Measurements from ENCODE around the gene COL6A3.

COL6A3 gene, protein sequence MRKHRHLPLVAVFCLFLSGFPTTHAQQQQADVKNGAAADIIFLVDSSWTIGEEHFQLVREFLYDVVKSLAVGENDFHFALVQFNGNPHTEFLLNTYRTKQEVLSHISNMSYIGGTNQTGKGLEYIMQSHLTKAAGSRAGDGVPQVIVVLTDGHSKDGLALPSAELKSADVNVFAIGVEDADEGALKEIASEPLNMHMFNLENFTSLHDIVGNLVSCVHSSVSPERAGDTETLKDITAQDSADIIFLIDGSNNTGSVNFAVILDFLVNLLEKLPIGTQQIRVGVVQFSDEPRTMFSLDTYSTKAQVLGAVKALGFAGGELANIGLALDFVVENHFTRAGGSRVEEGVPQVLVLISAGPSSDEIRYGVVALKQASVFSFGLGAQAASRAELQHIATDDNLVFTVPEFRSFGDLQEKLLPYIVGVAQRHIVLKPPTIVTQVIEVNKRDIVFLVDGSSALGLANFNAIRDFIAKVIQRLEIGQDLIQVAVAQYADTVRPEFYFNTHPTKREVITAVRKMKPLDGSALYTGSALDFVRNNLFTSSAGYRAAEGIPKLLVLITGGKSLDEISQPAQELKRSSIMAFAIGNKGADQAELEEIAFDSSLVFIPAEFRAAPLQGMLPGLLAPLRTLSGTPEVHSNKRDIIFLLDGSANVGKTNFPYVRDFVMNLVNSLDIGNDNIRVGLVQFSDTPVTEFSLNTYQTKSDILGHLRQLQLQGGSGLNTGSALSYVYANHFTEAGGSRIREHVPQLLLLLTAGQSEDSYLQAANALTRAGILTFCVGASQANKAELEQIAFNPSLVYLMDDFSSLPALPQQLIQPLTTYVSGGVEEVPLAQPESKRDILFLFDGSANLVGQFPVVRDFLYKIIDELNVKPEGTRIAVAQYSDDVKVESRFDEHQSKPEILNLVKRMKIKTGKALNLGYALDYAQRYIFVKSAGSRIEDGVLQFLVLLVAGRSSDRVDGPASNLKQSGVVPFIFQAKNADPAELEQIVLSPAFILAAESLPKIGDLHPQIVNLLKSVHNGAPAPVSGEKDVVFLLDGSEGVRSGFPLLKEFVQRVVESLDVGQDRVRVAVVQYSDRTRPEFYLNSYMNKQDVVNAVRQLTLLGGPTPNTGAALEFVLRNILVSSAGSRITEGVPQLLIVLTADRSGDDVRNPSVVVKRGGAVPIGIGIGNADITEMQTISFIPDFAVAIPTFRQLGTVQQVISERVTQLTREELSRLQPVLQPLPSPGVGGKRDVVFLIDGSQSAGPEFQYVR (N-terminal part only)

GRCh38 chr2:237413777-237414661 lies at the start of gene COL6A3:
Gene COL6A3 (minus strand): TSS chr2:237414164. CDS start chr2:237396817, 17,347 bp downstream.
- no peak for DNase-seq

DNA sequence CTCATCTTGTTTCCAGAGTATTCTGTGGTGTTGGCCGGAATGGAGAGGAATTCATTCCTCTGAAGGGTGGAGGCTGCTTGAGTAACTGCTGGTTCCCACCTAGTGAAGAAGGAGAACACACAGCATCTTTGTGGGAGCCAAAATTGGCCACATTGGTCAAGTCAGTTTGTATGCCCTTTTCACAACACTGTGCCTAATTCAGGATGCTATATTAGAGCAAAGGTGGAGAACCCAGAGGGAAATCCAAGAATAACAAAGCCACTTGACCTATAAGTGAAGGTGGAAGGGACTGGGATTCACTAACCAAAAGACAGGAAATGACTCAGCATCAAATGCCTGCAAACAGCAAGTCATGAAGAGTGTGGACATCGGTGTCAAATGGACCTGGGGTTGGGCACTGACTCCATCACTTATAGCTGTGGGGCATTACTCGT lies 45.8 kb upstream of the COL6A3 start:
- no peak for DNase-seq

DNA sequence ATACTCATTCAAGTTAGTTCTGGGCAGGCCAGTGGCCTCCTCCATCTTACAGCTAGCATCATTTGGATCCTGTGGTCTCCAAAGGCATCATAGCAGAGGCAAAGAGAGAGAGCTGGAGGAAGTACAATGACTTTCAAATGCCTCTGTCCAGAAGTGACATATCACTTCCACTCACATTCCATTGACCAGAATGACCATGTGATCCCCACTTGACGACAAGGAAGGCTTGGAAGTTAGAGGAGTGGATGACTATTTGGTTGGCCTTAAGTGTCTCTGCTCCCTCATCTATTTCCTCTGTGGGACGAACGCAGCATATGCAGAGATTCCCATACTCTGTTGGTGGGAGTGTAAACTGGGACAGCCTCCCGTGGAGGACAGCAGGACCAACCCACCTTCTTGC lies 45.3 kb upstream of the COL6A3 start:
- no peak for DNase-seq

DNA sequence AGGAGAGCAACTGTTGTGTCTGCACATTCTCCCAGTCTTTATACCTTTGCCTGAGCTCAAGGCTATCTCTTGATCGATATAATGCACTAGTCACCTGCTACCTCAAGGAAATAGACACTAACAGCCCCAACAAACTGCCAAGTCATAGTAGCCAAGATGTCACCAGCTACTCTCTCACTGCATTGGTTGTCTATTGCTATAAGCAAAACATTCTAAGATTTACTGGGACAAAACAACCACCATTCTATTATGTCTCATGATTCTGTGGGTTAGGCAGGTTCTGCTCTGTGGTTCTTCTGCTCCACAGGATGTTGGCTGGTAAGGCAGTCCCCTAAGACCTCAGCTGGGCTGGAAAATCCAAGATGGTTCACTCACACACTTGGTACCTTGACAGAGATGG lies 44.6 kb upstream of the COL6A3 start:
- DNase-seq, result no peak

DNA sequence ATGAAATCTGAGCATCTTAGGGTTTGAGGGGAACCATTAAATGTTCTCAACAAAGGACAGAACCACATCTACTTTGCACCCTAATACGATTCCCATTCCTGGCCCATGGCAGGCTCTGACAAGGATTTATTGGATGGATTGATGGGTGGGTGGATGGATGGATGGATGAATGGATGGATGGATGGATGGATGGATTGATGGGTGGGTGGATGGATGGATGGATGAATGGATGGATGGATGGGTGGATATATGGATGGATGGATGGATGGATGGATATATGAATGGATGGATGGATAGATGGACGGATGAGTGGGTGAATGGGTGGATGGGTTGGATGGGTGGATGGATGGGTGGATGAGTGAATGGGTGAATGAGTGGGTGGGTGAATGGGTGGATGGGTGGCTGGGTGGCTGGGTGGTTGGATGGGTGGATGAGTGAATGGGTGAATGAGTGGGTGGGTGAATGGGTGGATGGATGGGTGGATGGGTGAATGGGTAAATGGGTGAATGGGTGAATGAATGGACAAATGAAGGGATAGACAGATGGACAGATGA lies 43.5 kb upstream of the COL6A3 start:
- DNase-seq, result no peak

DNA sequence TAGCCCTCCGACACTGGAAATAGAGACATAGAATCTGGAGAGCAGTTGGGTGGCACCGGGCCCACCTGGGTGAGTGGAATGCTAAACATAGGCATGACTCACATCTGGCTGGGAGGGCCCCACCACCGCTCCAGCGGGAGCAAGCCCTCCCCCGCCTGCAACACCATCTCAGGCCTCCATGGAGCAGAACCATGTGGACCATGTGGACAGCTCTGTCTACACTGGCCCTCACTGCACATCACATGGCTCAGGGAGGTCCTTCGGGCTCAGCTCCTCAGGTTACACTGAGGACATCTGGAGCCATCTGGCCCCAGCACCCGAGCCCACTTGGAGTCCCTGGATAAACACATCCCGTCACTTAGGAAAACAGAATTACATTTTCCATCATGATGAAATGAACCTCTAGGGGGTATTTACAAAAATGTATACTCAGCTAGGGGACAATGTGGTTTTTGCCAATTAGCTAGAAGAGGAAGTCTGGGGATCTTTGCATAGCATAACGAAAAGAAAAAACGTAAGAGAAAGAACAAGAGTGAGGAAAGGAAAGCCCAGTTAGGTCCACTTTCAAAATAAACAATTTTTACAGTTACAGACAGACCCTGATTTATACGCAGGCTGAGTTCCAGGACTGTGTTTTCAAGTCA lies 42.4 kb upstream of the COL6A3 start:
- DNase-seq, result no peak

DNA sequence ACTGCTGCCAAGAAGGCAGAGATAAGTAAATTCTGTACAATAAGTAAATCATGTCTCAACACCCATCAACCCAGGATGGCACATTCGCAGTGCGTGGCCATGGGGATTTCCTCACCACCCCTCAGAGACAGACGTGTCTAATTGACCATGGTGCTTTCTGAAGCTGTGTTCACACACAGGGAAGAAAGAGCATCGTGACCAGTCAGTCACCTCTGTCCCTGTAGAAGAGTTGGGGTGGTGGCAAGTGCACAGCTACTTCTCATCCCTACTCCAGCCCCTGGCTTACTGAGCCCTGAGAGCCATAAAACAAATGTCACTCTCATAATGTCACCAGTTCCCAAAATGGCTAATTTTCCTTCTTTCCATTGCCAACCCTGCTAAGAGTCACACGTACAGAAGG lies 41.8 kb upstream of the COL6A3 start:
- no peak for DNase-seq

DNA sequence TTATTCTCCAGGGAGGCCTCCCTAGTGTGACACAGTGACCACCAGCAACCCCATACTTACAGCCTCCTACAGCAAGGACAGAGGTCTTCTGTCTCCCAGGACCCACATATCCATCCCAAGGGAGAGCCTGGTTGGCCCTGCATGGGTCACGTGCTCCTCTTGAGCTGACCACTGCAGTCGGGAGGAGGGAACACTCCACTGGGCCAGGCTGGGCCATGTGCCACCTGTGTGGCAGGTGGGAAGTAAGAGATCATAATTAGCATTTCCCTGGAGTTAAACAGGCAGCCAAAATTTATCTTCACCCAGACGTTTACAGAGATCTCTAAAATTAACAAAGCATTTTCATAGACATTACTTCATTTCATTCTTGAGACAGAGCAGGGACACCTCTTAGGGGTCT lies 39.7 kb upstream of the COL6A3 start:
- no peak for DNase-seq

GRCh38 chr2:237452861-237453260 lies 38.9 kb upstream of the COL6A3 start:
- DNase-seq, result no peak

DNA sequence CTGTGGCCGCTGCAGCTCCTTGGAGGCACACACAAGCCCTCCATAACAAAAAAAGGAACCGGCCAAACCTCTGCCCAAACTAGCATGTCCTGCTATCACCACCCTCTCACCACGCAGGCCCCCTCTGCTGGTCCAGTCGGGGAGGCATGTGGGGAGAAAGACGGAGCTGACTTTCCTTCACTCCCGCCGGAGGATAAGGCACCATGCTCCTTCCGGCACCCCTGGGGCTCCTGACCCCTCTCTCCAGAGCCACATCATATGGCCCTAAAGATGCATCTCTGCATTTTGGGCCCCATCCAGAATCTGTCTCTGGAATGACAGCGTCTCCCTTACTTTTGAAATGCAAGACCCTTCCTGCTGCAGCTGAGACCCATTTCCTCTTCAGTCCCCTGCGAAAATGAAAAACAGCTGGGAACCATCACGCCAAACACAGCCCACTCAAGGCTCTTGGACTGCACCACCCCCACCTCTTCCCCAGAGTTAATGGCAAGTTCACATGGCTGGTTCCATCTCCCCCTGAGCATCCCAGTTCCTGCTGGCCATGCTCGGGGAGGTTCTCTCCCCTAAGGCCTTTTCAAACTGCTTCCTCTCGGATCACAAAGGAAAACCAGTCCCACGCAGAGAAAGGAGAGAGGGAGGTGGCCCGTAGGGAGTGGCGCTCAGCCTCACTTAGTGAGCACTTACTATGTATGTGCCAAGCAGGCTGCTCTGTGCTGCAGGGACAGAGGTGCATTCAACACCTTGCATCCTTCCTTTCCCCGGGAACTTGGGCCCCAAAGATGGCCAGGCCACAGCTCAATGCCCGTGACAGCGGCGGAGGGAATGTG lies 37.9 kb upstream of the COL6A3 start:
- DNase-seq, result no peak

- no peak for DNase-seq
Measured at GRCh38 chr2:237450583-237450982, 36.6 kb upstream of the COL6A3 start.

DNA sequence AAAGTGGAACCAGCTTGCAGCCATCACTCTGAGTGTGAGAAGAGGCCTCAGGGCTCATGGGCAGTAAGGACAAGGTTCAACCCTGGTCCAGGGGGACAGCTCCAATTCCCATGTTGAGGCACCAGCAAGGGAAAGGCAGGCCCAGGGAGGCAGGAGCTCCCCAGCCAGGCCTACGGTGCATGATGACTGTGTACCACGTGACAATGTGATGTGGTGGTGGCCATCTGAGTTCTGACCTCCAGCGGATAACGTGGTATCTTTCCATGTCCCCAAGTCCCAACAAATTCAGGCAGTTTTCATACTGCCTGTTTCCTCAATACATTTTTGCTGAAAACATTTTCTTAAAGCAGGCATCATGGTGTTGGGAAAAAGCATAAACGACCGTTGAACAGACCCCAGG lies 36.1 kb upstream of the COL6A3 start:
- no peak for DNase-seq

- DNase-seq, result no peak
Measured at GRCh38 chr2:237449193-237449881, 35.4 kb upstream of the COL6A3 start.

DNA sequence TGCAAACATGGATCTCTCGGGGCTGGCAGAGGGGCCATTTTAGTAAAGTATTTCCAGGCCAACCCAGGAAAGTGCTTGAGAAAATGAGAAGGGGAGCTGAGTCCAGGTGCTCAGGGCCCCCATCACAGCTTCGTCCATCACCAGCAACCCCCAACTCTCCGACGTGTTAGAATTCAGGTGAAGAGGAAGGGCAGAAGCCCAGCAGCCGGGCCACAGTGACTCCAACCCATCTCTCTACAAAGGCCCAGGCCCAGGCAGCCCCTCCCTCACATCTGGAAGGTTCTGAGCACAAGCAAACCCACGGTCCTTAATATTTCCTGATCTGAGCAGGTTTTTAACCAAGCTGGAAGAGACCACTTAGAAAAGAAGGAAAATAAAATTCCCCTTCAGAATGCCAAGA lies 34.7 kb upstream of the COL6A3 start:
- DNase-seq, result no peak

DNA sequence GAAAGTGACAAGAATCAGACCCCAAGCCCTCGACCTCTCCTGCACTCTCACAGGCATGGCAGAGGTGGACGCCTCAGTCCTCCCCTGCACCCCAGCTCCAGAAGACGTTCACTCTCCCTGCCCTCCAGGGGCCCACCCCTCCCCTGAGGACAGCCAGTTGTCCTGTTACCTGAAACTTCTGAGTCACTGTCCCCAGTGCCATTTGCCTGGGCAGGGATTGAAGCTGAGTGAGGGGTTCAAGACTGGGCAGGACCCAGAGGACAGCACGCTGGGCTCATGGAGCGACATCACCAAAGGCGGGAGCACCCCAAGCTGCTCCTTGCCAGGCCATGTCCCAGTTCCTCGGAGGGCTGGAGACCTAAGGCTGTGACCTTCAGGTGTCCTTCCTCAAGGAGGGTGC lies 34.2 kb upstream of the COL6A3 start:
- no peak for DNase-seq

DNA sequence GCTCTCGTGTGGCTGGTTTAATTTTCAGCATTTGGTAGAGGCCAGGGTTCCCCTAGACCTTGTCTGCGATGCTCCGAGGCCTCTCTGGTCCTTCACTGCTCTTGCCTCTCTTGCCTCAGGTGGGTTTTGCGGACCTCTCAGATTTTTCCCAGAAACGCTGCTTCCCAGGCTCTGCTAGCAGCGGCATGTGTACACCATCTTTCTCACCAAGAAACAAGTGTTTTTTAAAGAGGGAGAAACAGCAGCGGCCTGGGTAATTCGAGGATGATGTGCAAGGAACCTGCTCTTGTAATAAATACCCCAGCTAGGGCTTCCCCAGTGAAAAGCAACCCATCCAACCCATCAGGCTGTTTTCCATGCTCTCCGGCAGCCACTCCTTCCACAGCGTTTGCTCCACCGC lies 33.5 kb upstream of the COL6A3 start:
- no peak for DNase-seq

GRCh38 chr2:237446338-237446665 lies 32.3 kb upstream of the COL6A3 start:
- no peak for DNase-seq

DNA sequence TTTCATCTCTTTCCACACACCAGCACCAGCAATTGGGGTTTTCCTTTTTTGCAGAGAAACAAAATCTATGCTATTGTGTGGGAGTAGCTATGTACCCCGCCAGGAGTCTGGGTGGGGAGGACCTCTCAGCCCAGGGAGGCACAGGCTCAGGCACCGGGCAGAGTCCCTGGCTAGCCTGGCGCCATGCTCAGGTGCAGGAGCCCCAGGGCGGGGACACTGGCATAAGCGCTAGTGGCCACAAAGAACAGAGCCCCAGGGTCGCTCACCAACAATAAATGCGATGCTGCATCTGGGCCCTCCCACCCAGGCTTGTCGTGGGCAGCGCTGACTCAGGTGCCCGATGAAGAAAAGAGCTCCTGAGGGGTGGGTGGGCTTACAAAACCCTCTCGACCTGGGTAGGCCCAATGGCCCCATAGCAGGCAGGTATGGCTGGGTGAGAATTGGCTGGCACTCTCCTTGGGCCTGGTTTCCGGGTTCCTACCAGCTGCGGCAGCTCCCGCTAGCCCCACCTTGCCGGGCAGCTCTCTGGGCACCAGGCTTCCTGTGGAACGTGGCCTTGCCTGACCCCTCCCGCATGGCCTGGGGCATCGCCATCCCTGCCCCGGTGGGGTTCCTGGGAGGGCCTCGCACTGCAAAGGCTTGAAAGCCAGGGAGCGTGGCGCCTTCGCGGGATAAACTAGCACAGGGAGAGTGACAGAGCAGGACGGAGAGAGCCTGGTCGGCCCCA lies 31.8 kb upstream of the COL6A3 start:
- DNase-seq, result no peak

DNA sequence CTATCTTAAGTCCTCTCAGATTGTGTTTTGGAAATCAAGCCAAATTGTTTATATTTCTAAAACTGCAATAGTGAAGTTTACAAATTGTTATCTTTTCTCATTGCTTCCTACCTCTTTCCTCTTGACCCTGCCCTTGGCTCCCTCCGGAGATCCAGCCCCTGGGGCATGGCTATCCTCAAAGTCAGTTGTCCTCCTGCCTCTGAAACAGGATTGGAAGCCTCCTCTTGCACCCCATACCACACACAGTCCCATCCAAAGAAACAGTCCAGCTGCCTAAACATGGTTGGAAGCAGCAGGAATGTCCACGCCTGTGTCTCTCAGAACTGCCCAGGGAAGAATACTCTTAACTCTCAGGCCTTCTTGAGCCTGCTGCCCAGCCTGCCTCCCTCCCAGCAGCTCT lies 30.1 kb upstream of the COL6A3 start:
- DNase-seq, result no peak
